WTC11 (cell line): ENCODE results near the gene PEAR1.

ENCODE experiments used
- E2F5 ChIP-seq: sonication (generic); formaldehyde crosslinking; IDR thresholded peaks from 2 replicates; pipeline ENCODE4 v1.8.1; 2022; ENCODE audit warnings: mild to moderate bottlenecking, moderate library complexity, missing genetic modification reagents
- USF1 ChIP-seq: sonication (generic); formaldehyde crosslinking; IDR thresholded peaks from 2 replicates; pipeline ENCODE4 v1.8.0; 2022; ENCODE audit warnings: mild to moderate bottlenecking, missing genetic modification reagents
- TF ChIP-seq, protein P1 (sequence below): fragments of 200-600 bp; IDR thresholded peaks from 2 replicates; pipeline ENCODE4 v1.8.0; 2022; ENCODE audit warnings: antibody characterized with exemption
- TF ChIP-seq, protein P2 (sequence below): sonication (generic); formaldehyde crosslinking; IDR thresholded peaks from 2 replicates; pipeline ENCODE4 v1.8.1; 2022; ENCODE audit warnings: missing genetic modification reagents, borderline replicate concordance

DNA sequence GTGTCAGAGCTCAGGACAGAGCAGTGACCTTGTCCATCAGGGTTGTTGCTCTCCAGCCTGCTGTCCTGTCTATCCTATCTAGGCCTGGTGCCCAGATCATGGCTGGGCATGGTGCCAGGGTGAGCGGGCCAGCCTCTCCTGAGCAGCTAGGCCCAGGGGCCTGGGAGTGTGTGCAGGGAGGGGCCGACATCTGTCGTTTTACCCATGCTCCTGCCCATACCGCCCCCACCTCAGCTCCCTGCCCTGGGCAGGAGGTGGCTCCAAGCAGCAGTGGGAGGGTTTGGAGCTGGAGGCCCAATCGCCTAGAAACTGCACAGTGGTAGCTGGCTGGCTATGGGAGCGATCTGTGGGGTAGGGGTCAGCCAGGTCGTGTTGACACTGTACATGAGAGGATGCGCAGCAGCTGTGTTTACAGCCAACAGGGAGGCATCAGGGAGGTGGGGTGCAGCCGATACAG is 41.1 kb upstream of the PEAR1 start:
- TF ChIP-seq, protein P1, sequence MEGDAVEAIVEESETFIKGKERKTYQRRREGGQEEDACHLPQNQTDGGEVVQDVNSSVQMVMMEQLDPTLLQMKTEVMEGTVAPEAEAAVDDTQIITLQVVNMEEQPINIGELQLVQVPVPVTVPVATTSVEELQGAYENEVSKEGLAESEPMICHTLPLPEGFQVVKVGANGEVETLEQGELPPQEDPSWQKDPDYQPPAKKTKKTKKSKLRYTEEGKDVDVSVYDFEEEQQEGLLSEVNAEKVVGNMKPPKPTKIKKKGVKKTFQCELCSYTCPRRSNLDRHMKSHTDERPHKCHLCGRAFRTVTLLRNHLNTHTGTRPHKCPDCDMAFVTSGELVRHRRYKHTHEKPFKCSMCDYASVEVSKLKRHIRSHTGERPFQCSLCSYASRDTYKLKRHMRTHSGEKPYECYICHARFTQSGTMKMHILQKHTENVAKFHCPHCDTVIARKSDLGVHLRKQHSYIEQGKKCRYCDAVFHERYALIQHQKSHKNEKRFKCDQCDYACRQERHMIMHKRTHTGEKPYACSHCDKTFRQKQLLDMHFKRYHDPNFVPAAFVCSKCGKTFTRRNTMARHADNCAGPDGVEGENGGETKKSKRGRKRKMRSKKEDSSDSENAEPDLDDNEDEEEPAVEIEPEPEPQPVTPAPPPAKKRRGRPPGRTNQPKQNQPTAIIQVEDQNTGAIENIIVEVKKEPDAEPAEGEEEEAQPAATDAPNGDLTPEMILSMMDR, result no peak
- TF ChIP-seq, protein P2, sequence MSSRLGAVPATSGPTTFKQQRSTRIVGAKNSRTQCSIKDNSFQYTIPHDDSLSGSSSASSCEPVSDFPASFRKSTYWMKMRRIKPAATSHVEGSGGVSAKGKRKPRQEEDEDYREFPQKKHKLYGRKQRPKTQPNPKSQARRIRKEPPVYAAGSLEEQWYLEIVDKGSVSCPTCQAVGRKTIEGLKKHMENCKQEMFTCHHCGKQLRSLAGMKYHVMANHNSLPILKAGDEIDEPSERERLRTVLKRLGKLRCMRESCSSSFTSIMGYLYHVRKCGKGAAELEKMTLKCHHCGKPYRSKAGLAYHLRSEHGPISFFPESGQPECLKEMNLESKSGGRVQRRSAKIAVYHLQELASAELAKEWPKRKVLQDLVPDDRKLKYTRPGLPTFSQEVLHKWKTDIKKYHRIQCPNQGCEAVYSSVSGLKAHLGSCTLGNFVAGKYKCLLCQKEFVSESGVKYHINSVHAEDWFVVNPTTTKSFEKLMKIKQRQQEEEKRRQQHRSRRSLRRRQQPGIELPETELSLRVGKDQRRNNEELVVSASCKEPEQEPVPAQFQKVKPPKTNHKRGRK (CRISPR knock-in tag), result no peak
- TF ChIP-seq E2F5 (no peak), USF1 (no peak)
